Fibroblast of skin of abdomen (primary cell): ENCODE data around the gene THSD4.
A peak's percentile ranks its signal among the peaks of the same experiment; 100 is the strongest.
"Not testable (repeated sequence)": the region's sequence is repeated elsewhere in the genome, so short reads cannot be mapped to it uniquely, and the experiment has no call there.

ENCODE experiments used
- DNase-seq: peaks from one replicate; pipeline ENCODE4 v3.0.0-alpha.2; 2013

Gene THSD4

GRCh38 chr15:71192816-71193215, 77.5 kb downstream of the THSD4 start:
- no peak for DNase-seq

- DNase-seq: no peak
These were observed 79.0 kb downstream of the THSD4 start for GRCh38 chr15:71194286-71194685.

GRCh38 chr15:71195242-71195641, 80.0 kb downstream of the THSD4 start:
- no peak for DNase-seq

- DNase-seq: no peak
These were observed 82.3 kb downstream of the THSD4 start for GRCh38 chr15:71197620-71198019.

GRCh38 chr15:71198846-71199245, 83.6 kb downstream of the THSD4 start:
- no peak for DNase-seq

- DNase-seq: peak; percentile 64
These were observed 84.4 kb downstream of the THSD4 start for GRCh38 chr15:71199384-71200351.

GRCh38 chr15:71201477-71201876, 86.2 kb downstream of the THSD4 start:
- DNase-seq: no peak

GRCh38 chr15:71202712-71203111, 87.4 kb downstream of the THSD4 start:
- DNase-seq: no peak

- DNase-seq: no peak
These were observed 88.6 kb downstream of the THSD4 start for GRCh38 chr15:71203586-71204474.

GRCh38 chr15:71207141-71207540, 91.9 kb downstream of the THSD4 start:
- no peak for DNase-seq

GRCh38 chr15:71212146-71212545, 96.9 kb downstream of the THSD4 start:
- DNase-seq: no peak

- not testable (repeated sequence) for DNase-seq
These were observed 98.7 kb downstream of the THSD4 start for GRCh38 chr15:71213943-71214342.

- no peak for DNase-seq
These were observed 100.0 kb downstream of the THSD4 start for GRCh38 chr15:71215126-71215894.

- DNase-seq: no peak
These were observed 103.1 kb downstream of the THSD4 start for GRCh38 chr15:71218272-71218805.

- DNase-seq: no peak
These were observed 103.8 kb downstream of the THSD4 start for GRCh38 chr15:71219101-71219500.

GRCh38 chr15:71219645-71220044, 104.4 kb downstream of the THSD4 start:
- peak; percentile 65 for DNase-seq

- no peak for DNase-seq
These were observed 105.6 kb downstream of the THSD4 start for GRCh38 chr15:71220828-71221227.

- no peak for DNase-seq
These were observed 106.1 kb downstream of the THSD4 start for GRCh38 chr15:71221417-71221816.

- no peak for DNase-seq
These were observed 108.2 kb downstream of the THSD4 start for GRCh38 chr15:71223516-71223915.

GRCh38 chr15:71224024-71224423, 108.8 kb downstream of the THSD4 start:
- DNase-seq: no peak

GRCh38 chr15:71225851-71226250, 110.6 kb downstream of the THSD4 start:
- peak; percentile 40 for DNase-seq
